ENCODE measurements around the gene ITPR1. TPM values are rescaled to one million over a fixed set of nuclear protein-coding genes. Genes with fewer than 3 reads are reported as not detected.

Gene ITPR1
- polyA plus RNA-seq, 6 donors from 2014 or later: 54.8 to 110 (median 87.3) TPM

DNA sequence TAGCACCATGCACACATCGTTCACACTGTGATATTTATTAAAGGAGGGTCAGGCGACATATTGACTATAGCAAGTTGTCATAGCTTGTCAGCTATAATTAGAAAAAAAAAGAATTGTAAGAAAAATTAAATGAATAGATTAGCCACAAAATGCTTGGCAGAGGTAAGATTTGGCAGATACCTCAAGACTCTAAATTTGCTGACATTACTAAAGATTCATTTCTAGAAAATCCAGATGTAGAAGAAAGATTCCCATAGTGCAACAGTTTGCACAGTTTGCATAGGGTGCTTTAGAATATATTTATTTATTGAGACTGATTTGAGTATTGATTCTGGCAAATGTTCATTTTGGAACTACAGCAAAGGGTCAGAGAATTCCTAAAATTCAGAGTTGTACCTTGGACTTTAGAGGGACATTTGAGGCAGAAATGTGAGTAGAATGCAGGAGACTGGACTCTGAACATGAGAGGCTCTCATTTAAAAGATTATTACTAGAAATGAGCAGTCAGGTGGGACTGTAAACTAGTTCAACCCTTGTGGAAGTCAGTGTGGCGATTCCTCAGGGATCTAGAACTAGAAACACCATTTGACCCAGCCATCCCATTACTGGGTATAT is 384.1 kb downstream of the ITPR1 start:
- no peaks in the 10 kb centered on the region for H3K36me3 Mint-ChIP-seq
- ATAC-seq (ENCODE audit: low read depth in 2 of 2) (no peak), DNase-seq (no peak)
- no peak overlapping the region for H3K27ac Mint-ChIP-seq
- peaks cover 0 to 4% (median 0%) of the 10 kb centered on the region in 3 donors for H3K27me3 Mint-ChIP-seq
- H3K4me1 Mint-ChIP-seq: no peaks in the 10 kb centered on the region
- no peak overlapping the region for H3K4me3 Mint-ChIP-seq
- H3K9me3 Mint-ChIP-seq: no peaks in the 10 kb centered on the region

GRCh38 chr3:4880850-4881249 is 387.7 kb downstream of the ITPR1 start:
- H3K4me3 Mint-ChIP-seq: no peak overlapping the region

DNA sequence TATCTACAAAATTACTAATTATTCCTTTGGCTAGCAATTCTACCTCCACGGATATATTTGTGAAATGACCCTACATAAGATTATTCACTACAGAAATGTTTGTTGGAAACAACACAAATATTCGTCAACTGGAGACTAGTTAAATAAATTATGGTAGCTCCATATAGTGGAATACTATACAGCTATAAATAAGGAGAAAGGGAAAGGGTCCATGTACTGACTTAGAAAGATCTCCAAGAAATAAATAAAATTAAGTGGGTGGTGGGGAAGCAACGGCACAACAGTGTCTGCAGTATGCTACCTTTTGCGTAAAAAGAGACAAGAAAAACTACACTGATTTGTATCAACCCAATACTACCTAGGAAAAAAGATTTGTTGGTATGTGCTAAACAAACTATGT is 389.4 kb downstream of the ITPR1 start:
- Mint-ChIP-seq H3K9me3 (peaks cover 0 to 2% (median 0%) of the 10 kb centered on the region in 7 donors), H3K27me3 (peaks cover 4 to 8% (median 7%) of the 10 kb centered on the region in 3 donors), H3K4me1 (no peaks in the 10 kb centered on the region), H3K36me3 (peaks cover 0 to 6% of the 10 kb centered on the region in 2 donors), H3K27ac (no peak overlapping the region), H3K4me3 (no peak overlapping the region)
- no peak for ATAC-seq (ENCODE audit: low read depth in 2 of 2)
- DNase-seq: no peak

More at GRCh38 chr3:4880850-4881249, 387.7 kb downstream of the ITPR1 start:
- no peaks in the 10 kb centered on the region for H3K36me3 Mint-ChIP-seq
- H3K4me1 Mint-ChIP-seq: no peaks in the 10 kb centered on the region
- H3K27ac Mint-ChIP-seq: no peak overlapping the region
- ATAC-seq (ENCODE audit: low read depth in 2 of 2) (no peak), DNase-seq (no peak)
- peaks cover 0 to 4% (median 0%) of the 10 kb centered on the region in 3 donors for H3K27me3 Mint-ChIP-seq
- peaks cover 0 to 2% (median 0%) of the 10 kb centered on the region in 7 donors for H3K9me3 Mint-ChIP-seq

GRCh38 chr3:4883011-4883410 is 389.9 kb downstream of the ITPR1 start:
- H3K4me3 Mint-ChIP-seq: no peak overlapping the region
- peaks cover 4 to 8% (median 7%) of the 10 kb centered on the region in 3 donors for H3K27me3 Mint-ChIP-seq
- DNase-seq (no peak), ATAC-seq (ENCODE audit: low read depth in 2 of 2) (no peak)
- peaks cover 0 to 6% of the 10 kb centered on the region in 2 donors for H3K36me3 Mint-ChIP-seq
- no peak overlapping the region for H3K27ac Mint-ChIP-seq
- H3K4me1 Mint-ChIP-seq: no peaks in the 10 kb centered on the region
- H3K9me3 Mint-ChIP-seq: peaks cover 0 to 2% (median 0%) of the 10 kb centered on the region in 7 donors

- Mint-ChIP-seq H3K36me3 (peaks cover 0 to 6% of the 10 kb centered on the region in 2 donors), H3K4me1 (peaks cover 7 to 13% (median 11%) of the 10 kb centered on the region in 3 donors), H3K27ac (no peak overlapping the region), H3K4me3 (no peak overlapping the region), H3K9me3 (peaks cover 0 to 2% (median 0%) of the 10 kb centered on the region in 7 donors), H3K27me3 (peaks cover 0 to 8% (median 7%) of the 10 kb centered on the region in 3 donors)
- no peak for DNase-seq
- no peak for ATAC-seq (ENCODE audit: low read depth in 2 of 2)
These were observed 391.7 kb downstream of the ITPR1 start for GRCh38 chr3:4884888-4885287.

DNA sequence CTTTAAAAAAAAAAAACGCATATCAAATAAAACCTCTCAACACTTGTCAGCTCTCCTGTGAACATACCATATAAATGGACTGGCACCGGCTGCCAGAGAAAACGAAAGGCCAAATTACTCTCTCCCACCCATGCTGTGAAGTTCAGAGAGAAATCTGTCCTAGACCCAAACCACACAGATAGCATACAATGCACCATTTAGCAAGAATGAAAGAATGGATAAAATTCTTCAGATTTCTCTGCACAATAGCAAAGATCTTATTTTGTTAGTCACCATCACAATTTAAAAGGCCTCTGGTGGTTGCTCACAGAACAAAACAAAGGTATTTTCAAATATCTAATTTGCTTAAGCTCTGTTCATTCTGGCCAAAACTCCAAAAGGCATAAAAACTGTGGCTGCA is 392.2 kb downstream of the ITPR1 start:
- ATAC-seq (ENCODE audit: low read depth in 2 of 2): no peak
- Mint-ChIP-seq H3K4me3 (no peak overlapping the region), H3K36me3 (peaks cover 0 to 6% of the 10 kb centered on the region in 2 donors), H3K9me3 (peaks cover 0 to 2% (median 0%) of the 10 kb centered on the region in 7 donors), H3K4me1 (peaks cover 7 to 13% (median 11%) of the 10 kb centered on the region in 3 donors), H3K27me3 (peaks cover 0 to 8% (median 7%) of the 10 kb centered on the region in 3 donors), H3K27ac (no peak overlapping the region)
- DNase-seq: no peak

DNA sequence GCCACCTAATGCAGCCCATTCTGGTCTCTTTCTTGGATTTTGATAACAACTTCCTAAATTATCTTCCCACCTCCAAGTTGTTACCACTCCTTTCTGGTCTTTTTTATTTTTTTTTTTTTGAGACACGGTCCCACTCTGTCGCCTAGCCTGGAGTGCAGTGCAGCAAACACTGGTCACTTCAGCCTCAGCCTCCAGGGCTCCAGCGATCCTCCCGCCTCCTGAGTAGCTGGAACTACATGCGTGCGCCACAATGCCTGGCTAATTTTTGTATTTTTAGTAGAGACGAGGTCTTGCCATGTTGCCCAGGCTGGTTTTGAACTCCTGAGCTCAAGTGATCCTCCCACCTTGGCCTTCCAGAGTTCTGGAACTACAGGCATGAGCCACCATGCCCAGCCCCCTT is 393.3 kb downstream of the ITPR1 start:
- no peak overlapping the region for H3K4me3 Mint-ChIP-seq
- H3K27ac Mint-ChIP-seq: no peak overlapping the region
- DNase-seq (no peak), ATAC-seq (ENCODE audit: low read depth in 2 of 2) (no peak)
- H3K36me3 Mint-ChIP-seq: peaks cover 0 to 6% of the 10 kb centered on the region in 2 donors
- peaks cover 7 to 13% (median 11%) of the 10 kb centered on the region in 3 donors for H3K4me1 Mint-ChIP-seq
- peaks cover 0 to 2% (median 0%) of the 10 kb centered on the region in 7 donors for H3K9me3 Mint-ChIP-seq
- H3K27me3 Mint-ChIP-seq: peaks cover 1 to 8% (median 7%) of the 10 kb centered on the region in 3 donors

- no peak for DNase-seq
- H3K27ac Mint-ChIP-seq: no peak overlapping the region
- H3K4me3 Mint-ChIP-seq: no peak overlapping the region
- peaks cover 4 to 8% (median 7%) of the 10 kb centered on the region in 3 donors for H3K27me3 Mint-ChIP-seq
- peaks cover 7 to 13% (median 11%) of the 10 kb centered on the region in 3 donors for H3K4me1 Mint-ChIP-seq
- ATAC-seq (ENCODE audit: low read depth in 2 of 2): no peak
- peaks cover 0 to 2% (median 0%) of the 10 kb centered on the region in 7 donors for H3K9me3 Mint-ChIP-seq
- peaks cover 0 to 6% of the 10 kb centered on the region in 2 donors for H3K36me3 Mint-ChIP-seq
These were observed 394.0 kb downstream of the ITPR1 start for GRCh38 chr3:4887177-4887576.

- Mint-ChIP-seq H3K36me3 (peaks cover 0 to 6% of the 10 kb centered on the region in 2 donors), H3K27me3 (peaks cover 4 to 8% (median 7%) of the 10 kb centered on the region in 3 donors), H3K27ac (peak overlapping the region in 2 of 6 donors; percentile 44 to 75), H3K4me1 (peaks cover 7 to 13% (median 11%) of the 10 kb centered on the region in 3 donors), H3K4me3 (no peak overlapping the region), H3K9me3 (no peaks in the 10 kb centered on the region)
- ATAC-seq (ENCODE audit: low read depth in 2 of 2) (peak; percentile 56 to 69), DNase-seq (no peak)
These were observed 396.0 kb downstream of the ITPR1 start for GRCh38 chr3:4888913-4889846.

DNA sequence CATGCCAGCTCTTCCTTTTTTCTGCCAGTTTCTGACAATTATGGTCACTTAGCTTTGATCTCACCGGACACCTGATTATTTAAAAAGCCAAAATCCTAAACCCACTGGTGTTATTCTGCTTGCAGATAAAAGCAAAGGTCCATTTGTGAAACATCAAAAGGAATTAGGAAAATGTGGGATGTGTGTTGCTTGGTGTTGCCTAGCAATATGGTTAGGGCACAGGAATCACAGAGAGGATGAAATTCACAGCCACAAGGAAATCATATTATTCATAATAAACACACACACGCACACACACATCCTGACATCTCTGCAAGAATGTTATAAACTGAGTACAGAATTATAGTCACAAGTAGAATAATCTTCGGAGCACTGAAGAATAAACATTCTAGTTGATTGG is 396.7 kb downstream of the ITPR1 start:
- Mint-ChIP-seq H3K4me1 (peaks cover 7 to 13% (median 11%) of the 10 kb centered on the region in 3 donors), H3K27ac (peak overlapping the region in 1 of 6 donors; percentile 39), H3K27me3 (peaks cover 4 to 8% (median 7%) of the 10 kb centered on the region in 3 donors), H3K9me3 (no peaks in the 10 kb centered on the region), H3K36me3 (peaks cover 0 to 6% of the 10 kb centered on the region in 2 donors), H3K4me3 (no peak overlapping the region)
- no peak for ATAC-seq (ENCODE audit: low read depth in 2 of 2)
- no peak for DNase-seq

DNA sequence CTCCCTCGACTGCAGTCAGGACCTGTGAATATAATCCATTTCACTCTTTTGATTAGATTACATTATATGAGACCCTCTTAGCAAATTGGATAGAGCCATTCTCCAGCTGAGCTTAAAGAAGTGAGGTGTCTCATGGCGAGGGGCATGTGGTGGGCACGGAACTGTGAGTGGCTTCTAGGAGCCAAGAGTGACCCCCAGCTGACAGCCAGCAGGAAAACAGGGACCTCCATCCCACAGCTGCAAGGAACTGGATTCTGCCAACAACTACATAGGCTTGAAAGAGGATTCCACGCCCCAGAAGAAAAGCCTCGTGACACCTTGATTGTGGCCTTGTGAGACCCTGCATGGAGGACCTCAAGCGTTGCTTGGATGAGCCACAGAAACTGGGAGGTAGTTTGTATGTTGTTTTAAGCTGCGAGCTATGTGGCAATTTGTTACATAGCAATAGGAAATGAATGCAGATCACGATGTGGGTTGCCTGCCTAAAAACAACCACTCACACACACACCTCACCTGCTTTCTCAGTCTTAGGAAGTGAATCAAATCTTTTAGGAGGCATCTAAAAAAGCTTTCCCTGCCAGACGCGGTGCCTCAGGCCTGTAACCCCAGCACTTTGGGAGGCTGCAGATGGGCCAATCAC is 401.9 kb downstream of the ITPR1 start:
- DNase-seq (no peak), ATAC-seq (ENCODE audit: low read depth in 2 of 2) (no peak)
- H3K27me3 Mint-ChIP-seq: peaks cover 0 to 4% (median 1%) of the 10 kb centered on the region in 3 donors
- no peaks in the 10 kb centered on the region for H3K36me3 Mint-ChIP-seq
- no peak overlapping the region for H3K4me3 Mint-ChIP-seq
- H3K9me3 Mint-ChIP-seq: no peaks in the 10 kb centered on the region
- H3K4me1 Mint-ChIP-seq: no peaks in the 10 kb centered on the region
- peak overlapping the region in 1 of 6 donors; percentile 65 for H3K27ac Mint-ChIP-seq

DNA sequence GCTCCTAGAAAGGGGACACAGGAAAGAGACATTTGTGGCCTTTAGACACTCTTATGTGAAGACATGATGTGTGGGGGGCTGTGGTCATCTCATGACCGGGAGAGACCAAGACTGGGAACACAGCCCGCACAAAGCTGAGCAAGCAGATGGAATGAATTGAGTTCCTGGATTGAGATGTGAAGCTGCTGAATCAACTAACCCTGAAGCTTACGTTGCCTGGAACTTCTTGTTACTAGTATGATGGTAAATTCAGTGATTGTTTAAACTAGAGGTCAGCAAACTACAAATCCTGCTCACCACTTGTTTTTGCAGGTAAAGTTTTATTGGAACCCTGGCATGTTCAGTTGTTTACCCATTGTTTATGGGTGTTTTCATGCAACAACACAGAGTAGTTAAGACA is 402.7 kb downstream of the ITPR1 start:
- ATAC-seq (ENCODE audit: low read depth in 2 of 2) (no peak), DNase-seq (no peak)
- Mint-ChIP-seq H3K27me3 (peaks cover 0 to 6% (median 4%) of the 10 kb centered on the region in 3 donors), H3K4me3 (no peak overlapping the region), H3K27ac (no peak overlapping the region), H3K9me3 (no peaks in the 10 kb centered on the region), H3K36me3 (no peaks in the 10 kb centered on the region), H3K4me1 (no peaks in the 10 kb centered on the region)

Measured in naive B cell (primary cell).